B cell (primary cell): Measurements from ENCODE around the gene STC2. TPM values are rescaled to one million over a fixed set of nuclear protein-coding genes. Genes with fewer than 3 reads are reported as not detected.

Source experiments
- ATAC-seq: fragments of 200-7000 bp; cut with Tn5 transposase; one replicate; pipeline ENCODE4 v1.10.0; 2021; ENCODE audit warnings: low read depth, mild to moderate bottlenecking, moderate number of reproducible peaks, moderate library complexity
- CTCF ChIA-PET: fragments of 350-600 bp; sonication (Branson Sonifier 250); formaldehyde crosslinking; loops from one replicate; lab custom pipeline; 2021; ENCODE audit warnings: antibody characterized with exemption, inconsistent platforms; lab: Charles Lee
- POLR2A ChIA-PET: fragments of 350-600 bp; sonication (Branson Sonifier 250); formaldehyde crosslinking; loops from one replicate; lab custom pipeline; 2021; ENCODE audit warnings: antibody characterized with exemption; lab: Charles Lee
- DNase-seq: peaks from one replicate; pipeline ENCODE4 v3.0.0; 2013
- H2AFZ ChIP-seq: 2 replicates; pipeline ENCODE4 v1.6.1; 2012; ENCODE audit warnings: mild to moderate bottlenecking, low read depth, low read length; ENCODE audit not compliant: insufficient read depth, poor library complexity, severe bottlenecking
- H3K27ac ChIP-seq, 2 donors: 1 replicate in 1 of 2; 2 replicates in 1 of 2; pipeline ENCODE4 v1.5.1; 2012 to 2013; ENCODE audit warnings: low read length in 2 of 2, mild to moderate bottlenecking in 2 of 2, moderate library complexity in 1 of 2
- H3K27me3 ChIP-seq, 4 experiments: fragments of 200-600 bp in 1 of 4; sonication (generic) in 1 of 4; replicated peaks in 1 of 4; 1 replicate in 2 of 4; 2 replicates in 2 of 4; pipeline versions ENCODE4 v1.6.1 to v1.7.0; 2013 to 2016; ENCODE audit warnings: low read length in 3 of 4, mild to moderate bottlenecking in 2 of 4, mixed read lengths in 1 of 4, moderate library complexity in 1 of 4; ENCODE audit not compliant: insufficient read depth in 4 of 4, control insufficient read depth in 3 of 4; ENCODE audit errors: control extremely low read depth in 1 of 4
- H3K36me3 ChIP-seq, 2 experiments: replicated peaks in 1 of 2; 1 replicate in 1 of 2; 2 replicates in 1 of 2; pipeline versions ENCODE4 v1.6.1 to v1.7.1; 2013; ENCODE audit warnings: low read length in 1 of 2; ENCODE audit not compliant: insufficient read depth in 2 of 2, control insufficient read depth in 1 of 2; ENCODE audit errors: control extremely low read depth in 1 of 2, extremely low read depth in 1 of 2
- H3K4me1 ChIP-seq, 2 donors: fragments of 200-600 bp in 1 of 2; sonication (generic) in 1 of 2; 1 replicate in 1 of 2; 2 replicates in 1 of 2; pipeline versions ENCODE4 v1.5.1 to v1.6.1; 2013 to 2017; ENCODE audit warnings: low read length in 2 of 2; ENCODE audit not compliant: control insufficient read depth in 2 of 2, insufficient read depth in 2 of 2
- H3K4me2 ChIP-seq: replicated peaks from 2 replicates; pipeline ENCODE3; 2012; ENCODE audit warnings: mild to moderate bottlenecking, low read depth, low read length; ENCODE audit not compliant: poor library complexity, severe bottlenecking
- H3K4me3 ChIP-seq, 5 experiments: fragments of 200-600 bp in 1 of 5; sonication (generic) in 1 of 5; 1 replicate in 3 of 5; 2 replicates in 2 of 5; pipeline versions ENCODE4 v1.5.1 to v1.7.0; 2011 to 2016; ENCODE audit warnings: low read length in 4 of 5, mild to moderate bottlenecking in 4 of 5, low read depth in 2 of 5, control low read depth in 1 of 5, moderate library complexity in 1 of 5; ENCODE audit not compliant: insufficient read depth in 1 of 5; ENCODE audit errors: control extremely low read depth in 1 of 5, extremely low read depth in 1 of 5
- H3K79me2 ChIP-seq: fragments of 200-600 bp; sonication (generic); one replicate; pipeline ENCODE4 v1.6.0; 2016; ENCODE audit warnings: low read length; ENCODE audit not compliant: control insufficient read depth, insufficient read depth
- H3K9ac ChIP-seq: fragments of 200-600 bp; sonication (generic); 2 replicates; pipeline ENCODE4 v1.6.1; 2017; ENCODE audit warnings: mild to moderate bottlenecking, low read length, moderate library complexity
- H3K9me3 ChIP-seq, 3 donors: one replicate each; pipeline versions ENCODE4 v1.6.1 to v1.7.1; 2013; ENCODE audit warnings: low read length in 2 of 3; ENCODE audit not compliant: control insufficient read depth in 2 of 3, insufficient read depth in 1 of 3; ENCODE audit errors: control extremely low read depth in 1 of 3
- H4K20me1 ChIP-seq: 2 replicates; pipeline ENCODE4 v1.6.0; 2012; ENCODE audit warnings: mild to moderate bottlenecking, low read length; ENCODE audit not compliant: insufficient read depth, control insufficient read depth, poor library complexity, severe bottlenecking
- H3K27ac Mint-ChIP-seq: one replicate; pipeline ENCODE4 v1.8.0; 2021; ENCODE audit warnings: mixed read lengths
- H3K27me3 Mint-ChIP-seq: one replicate; pipeline ENCODE4 v1.8.0; 2021; ENCODE audit warnings: mixed read lengths
- H3K4me1 Mint-ChIP-seq: one replicate; pipeline ENCODE4 v1.8.0; 2021; ENCODE audit warnings: mixed read lengths
- H3K4me3 Mint-ChIP-seq: one replicate; pipeline ENCODE4 v1.8.0; 2021; ENCODE audit warnings: mixed read lengths
- H3K9me3 Mint-ChIP-seq: one replicate; pipeline ENCODE4 v1.8.0; 2022; ENCODE audit warnings: mixed read lengths; ENCODE audit not compliant: insufficient read depth
- CTCF ChIP-seq: fragments of 200-600 bp; IDR thresholded peaks from one replicate; pipeline ENCODE4 v1.8.0; 2022; ENCODE audit warnings: antibody characterized with exemption, mild to moderate bottlenecking
- EZH2 ChIP-seq: IDR thresholded peaks from 2 replicates; pipeline ENCODE4 v1.6.1; 2012; ENCODE audit warnings: borderline replicate concordance, low read depth, mild to moderate bottlenecking, moderate library complexity, low read length; ENCODE audit not compliant: insufficient read depth, poor library complexity, severe bottlenecking
- WGBS: methylation state at CpG from one replicate; pipeline ENCODE4 v1.1.5; 2013; ENCODE audit warnings: missing lambda C conversion rate; ENCODE audit not compliant: insufficient coverage; 5-methylcytosine and 5-hydroxymethylcytosine counted together
- intact Hi-C: fragments of 100-400 bp; cut with micrococcal nuclease; formaldehyde crosslinking; loops from one replicate; pipeline ENCODE4 v1.10.0; 2022
- polyA plus RNA-seq: library from polyadenylated mRNA; depleted of rRNA; stranded (reverse); fragments of >200 nt; gene quantifications from 2 replicates; pipeline ENCODE4 v1.2.3, GENCODE V29; 2012
- total RNA-seq, 2 donors: library from RNA; stranded (reverse); fragments of 120-200 nt in 1 of 2; gene quantifications; 1 replicate in 1 of 2; 2 replicates in 1 of 2; pipeline versions ENCODE4 v1.2.3 to v1.2.4, GENCODE V29; 2013 to 2022

The STC2 gene
- total and polyA plus RNA-seq, 2 donors (not counting 1 experiment from before 2014, with no cell fraction given): not detected

- no peaks in the 10 kb centered on the region for H3K27me3 ChIP-seq
- H3K27ac ChIP-seq: no peak overlapping the region
- CTCF ChIA-PET: no interaction called here
- H3K36me3 ChIP-seq: no peaks in the 10 kb centered on the region
- no peak for TF ChIP-seq EZH2
- no peak for TF ChIP-seq CTCF
- Mint-ChIP-seq H3K27me3 (peaks cover 18% of the 10 kb centered on the region), H3K4me1 (no peaks in the 10 kb centered on the region), H3K27ac (no peak overlapping the region), H3K9me3 (no peaks in the 10 kb centered on the region), H3K4me3 (no peak overlapping the region)
- no peak overlapping the region for H3K9ac ChIP-seq
- no peaks in the 10 kb centered on the region for H4K20me1 ChIP-seq
- no peak overlapping the region for H2AFZ ChIP-seq
- H3K4me2 ChIP-seq: no peak overlapping the region
- DNase-seq (no peak), ATAC-seq (no peak)
- H3K4me3 ChIP-seq: no peak overlapping the region
- intact Hi-C loops: no loop called here
- H3K9me3 ChIP-seq: peaks cover 0 to 3% (median 0%) of the 10 kb centered on the region in 3 donors
- 72% methylated on average over 15 of the region's 24 CpGs for WGBS
- H3K4me1 ChIP-seq: no peaks in the 10 kb centered on the region
- POLR2A ChIA-PET: no interaction called here
- no peaks in the 10 kb centered on the region for H3K79me2 ChIP-seq
Measured at GRCh38 chr5:173352366-173353349, 24.4 kb upstream of the STC2 start.
